Left lobe of liver (tissue), 2 donors: ENCODE data around the gene TMEM63A. TPM values are rescaled to one million over a fixed set of nuclear protein-coding genes. Genes with fewer than 3 reads are reported as not detected.

Experiments used
- ATAC-seq: fragments of 200-7000 bp; cut with Tn5 transposase; one replicate; pipeline ENCODE4 v1.9.1; 2020; ENCODE audit warnings: mild to moderate bottlenecking, moderate library complexity
- DNase-seq: peaks from one replicate; pipeline ENCODE4 v3.0.0-alpha.2; 2020; ENCODE audit warnings: low spot score
- total RNA-seq: library from RNA; stranded (reverse); gene quantifications from one replicate; pipeline ENCODE4 v1.2.1, GENCODE V29; 2021
- donor health status: DM: no; HTN: no; CAD: no; lungs with moderate emphysema.
- donor health status: DM: no; HTN: yes; CAD: no.

TMEM63A gene
- total RNA-seq, 1 donor from 2014 or later, result 69.1 TPM

- DNase-seq, result no peak
- ATAC-seq, result no peak
Observed at GRCh38 chr1:225868631-225869330, 13.4 kb downstream of the TMEM63A start.

GRCh38 chr1:225866981-225867380, 15.2 kb downstream of the TMEM63A start:
- ATAC-seq (no peak), DNase-seq (no peak)

- ATAC-seq, result no peak
- DNase-seq, result no peak
Observed at GRCh38 chr1:225866061-225866837, 15.9 kb downstream of the TMEM63A start.

- ATAC-seq (no peak), DNase-seq (no peak)
Observed at GRCh38 chr1:225865514-225865913, 16.7 kb downstream of the TMEM63A start.

- ATAC-seq (no peak), DNase-seq (no peak)
Observed at GRCh38 chr1:225863167-225863566, 19.0 kb downstream of the TMEM63A start.

GRCh38 chr1:225862581-225862950, 19.6 kb downstream of the TMEM63A start:
- DNase-seq, result no peak
- ATAC-seq, result no peak

- ATAC-seq, result no peak
- no peak for DNase-seq
Observed at GRCh38 chr1:225861834-225862580, 20.2 kb downstream of the TMEM63A start.

- ATAC-seq (no peak), DNase-seq (no peak)
Observed at GRCh38 chr1:225860876-225861441, 21.2 kb downstream of the TMEM63A start.

GRCh38 chr1:225860107-225860506, 22.1 kb downstream of the TMEM63A start:
- DNase-seq, result no peak
- ATAC-seq, result no peak

GRCh38 chr1:225859151-225859550, 23.0 kb downstream of the TMEM63A start:
- ATAC-seq (no peak), DNase-seq (no peak)

GRCh38 chr1:225857256-225857655, 24.9 kb downstream of the TMEM63A start:
- DNase-seq (no peak), ATAC-seq (no peak)

GRCh38 chr1:225855503-225856300, 26.5 kb downstream of the TMEM63A start:
- ATAC-seq (no peak), DNase-seq (no peak)

- ATAC-seq (no peak), DNase-seq (no peak)
Observed at GRCh38 chr1:225853441-225853840, 28.7 kb downstream of the TMEM63A start.

GRCh38 chr1:225852413-225853124, 29.6 kb downstream of the TMEM63A start:
- DNase-seq (no peak), ATAC-seq (no peak)

- DNase-seq (no peak), ATAC-seq (no peak)
Observed at GRCh38 chr1:225851805-225852204, 30.4 kb downstream of the TMEM63A start.

- ATAC-seq (no peak), DNase-seq (no peak)
Observed at GRCh38 chr1:225850370-225850769, 31.8 kb downstream of the TMEM63A start.

GRCh38 chr1:225849925-225850324, 32.3 kb downstream of the TMEM63A start:
- DNase-seq, result peak; percentile 69
- ATAC-seq, result peak; percentile 0

- ATAC-seq (peak; percentile 4), DNase-seq (no peak)
Observed at GRCh38 chr1:225848030-225848955, 33.9 kb downstream of the TMEM63A start.

GRCh38 chr1:225847610-225848009, 34.6 kb downstream of the TMEM63A start:
- ATAC-seq (peak; percentile 4), DNase-seq (peak; percentile 69)
